Lower lobe of right lung (tissue), 2 donors: ENCODE results near the gene TBC1D32. TPM values are rescaled to one million over a fixed set of nuclear protein-coding genes. Genes with fewer than 3 reads are reported as not detected.
"Not testable (repeated sequence)": the region's sequence is repeated elsewhere in the genome, so short reads cannot be mapped to it uniquely, and the experiment has no call there.

Experiments used
- ATAC-seq, 2 donors: fragments of 200-7000 bp; cut with Tn5 transposase; one replicate each; pipeline ENCODE4 v1.9.1; 2020 to 2022; ENCODE audit warnings: mild to moderate bottlenecking in 2 of 2, moderate library complexity in 2 of 2
- DNase-seq: peaks from one replicate; pipeline ENCODE4 v3.0.0-alpha.2; 2020
- H3K27ac ChIP-seq: fragments of 200-600 bp; one replicate; pipeline ENCODE4 v1.8.0; 2022
- H3K27me3 ChIP-seq: fragments of 200-600 bp; one replicate; pipeline ENCODE4 v1.8.0; 2022; ENCODE audit warnings: low read depth
- H3K36me3 ChIP-seq: fragments of 200-600 bp; one replicate; pipeline ENCODE4 v1.8.0; 2022; ENCODE audit warnings: mild to moderate bottlenecking
- H3K4me1 ChIP-seq: fragments of 200-600 bp; one replicate; pipeline ENCODE4 v1.8.0; 2022
- H3K4me3 ChIP-seq: fragments of 200-600 bp; one replicate; pipeline ENCODE4 v1.8.0; 2022; ENCODE audit warnings: mild to moderate bottlenecking
- H3K9me3 ChIP-seq: fragments of 200-600 bp; one replicate; pipeline ENCODE4 v1.8.0; 2022
- intact Hi-C: fragments of 100-400 bp; cut with DNase I; formaldehyde crosslinking; loops from one replicate; pipeline ENCODE4 v1.11.0; 2022
- total RNA-seq: library from RNA; stranded (reverse); fragmentation: NEBNext Ultra II Directional; extraction: Animal tissue kit (Norgen Biotek cat#: 25700); gene quantifications from one replicate; pipeline ENCODE4 v1.2.1, GENCODE V29; 2021
- TF ChIP-seq, protein P1 (sequence below): fragments of 200-600 bp; IDR thresholded peaks from one replicate; pipeline ENCODE4 v1.8.0; 2022; ENCODE audit warnings: antibody characterized with exemption, mild to moderate bottlenecking
- donor health status: DM: no; HTN: yes; CAD: no; lungs with severe emphysema.

The TBC1D32 gene
- total RNA-seq, 1 donor from 2014 or later = 5.0 TPM

DNA sequence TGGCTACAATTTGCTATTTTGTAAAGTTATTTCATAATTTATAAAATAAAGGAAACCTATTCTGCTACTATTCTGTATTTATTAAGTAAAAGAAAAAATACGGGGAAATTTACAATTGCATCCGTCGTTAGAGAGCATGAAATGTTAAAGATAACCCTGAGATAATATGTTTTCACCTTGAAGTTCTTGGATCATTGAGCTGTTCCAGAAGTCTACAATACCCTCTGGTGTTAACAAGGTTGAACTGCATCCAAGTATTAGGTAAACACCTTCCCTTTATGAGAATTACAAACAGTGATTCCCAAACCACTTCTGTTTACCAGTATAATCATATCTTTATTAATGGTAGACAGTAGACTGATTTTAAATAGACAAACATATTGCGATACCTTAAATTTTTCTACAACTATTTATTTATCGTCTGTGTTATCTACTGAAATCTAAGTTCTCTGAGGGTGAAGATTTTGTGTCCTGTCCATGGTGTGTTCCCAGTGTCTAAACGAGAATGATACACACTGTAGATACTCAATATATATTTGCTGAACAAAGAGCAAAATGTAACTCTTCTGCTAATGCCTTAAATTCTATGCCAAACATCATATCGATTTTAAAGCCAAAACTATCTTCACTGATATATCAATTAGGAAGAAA, 28.2 kb downstream of the TBC1D32 start:
- H3K9me3 ChIP-seq = no peaks in the 10 kb centered on the region
- H3K27me3 ChIP-seq = no peaks in the 10 kb centered on the region
- DNase-seq = no peak
- H3K27ac ChIP-seq = no peak overlapping the region
- H3K4me1 ChIP-seq = no peaks in the 10 kb centered on the region
- intact Hi-C loops = no loop called here
- TF ChIP-seq, protein P1, sequence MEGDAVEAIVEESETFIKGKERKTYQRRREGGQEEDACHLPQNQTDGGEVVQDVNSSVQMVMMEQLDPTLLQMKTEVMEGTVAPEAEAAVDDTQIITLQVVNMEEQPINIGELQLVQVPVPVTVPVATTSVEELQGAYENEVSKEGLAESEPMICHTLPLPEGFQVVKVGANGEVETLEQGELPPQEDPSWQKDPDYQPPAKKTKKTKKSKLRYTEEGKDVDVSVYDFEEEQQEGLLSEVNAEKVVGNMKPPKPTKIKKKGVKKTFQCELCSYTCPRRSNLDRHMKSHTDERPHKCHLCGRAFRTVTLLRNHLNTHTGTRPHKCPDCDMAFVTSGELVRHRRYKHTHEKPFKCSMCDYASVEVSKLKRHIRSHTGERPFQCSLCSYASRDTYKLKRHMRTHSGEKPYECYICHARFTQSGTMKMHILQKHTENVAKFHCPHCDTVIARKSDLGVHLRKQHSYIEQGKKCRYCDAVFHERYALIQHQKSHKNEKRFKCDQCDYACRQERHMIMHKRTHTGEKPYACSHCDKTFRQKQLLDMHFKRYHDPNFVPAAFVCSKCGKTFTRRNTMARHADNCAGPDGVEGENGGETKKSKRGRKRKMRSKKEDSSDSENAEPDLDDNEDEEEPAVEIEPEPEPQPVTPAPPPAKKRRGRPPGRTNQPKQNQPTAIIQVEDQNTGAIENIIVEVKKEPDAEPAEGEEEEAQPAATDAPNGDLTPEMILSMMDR = peak; percentile 42
- ATAC-seq = peak in 1 of 2 donors; percentile 41
- no peaks in the 10 kb centered on the region for H3K36me3 ChIP-seq
- no peak overlapping the region for H3K4me3 ChIP-seq

DNA sequence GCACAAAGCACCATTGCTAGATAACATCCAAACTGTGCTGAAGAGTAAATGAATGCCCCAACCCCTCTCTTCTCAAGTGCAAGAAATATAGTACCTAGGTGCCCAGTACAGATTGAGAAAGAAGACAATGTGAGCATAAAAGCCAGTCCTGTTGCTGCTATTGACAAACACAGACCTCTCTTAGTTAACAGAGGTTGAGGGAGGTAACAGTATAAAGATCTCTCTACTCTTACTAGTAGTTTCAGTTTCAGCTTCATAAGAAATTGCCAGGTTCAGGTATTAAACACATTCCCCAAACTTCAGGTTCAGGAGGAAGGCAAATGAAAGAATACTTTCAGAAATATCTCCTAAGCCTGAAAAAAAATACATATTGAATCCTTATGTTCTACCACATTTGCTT, 31.4 kb downstream of the TBC1D32 start:
- no peak for ATAC-seq
- H3K4me1 ChIP-seq = no peaks in the 10 kb centered on the region
- no peaks in the 10 kb centered on the region for H3K9me3 ChIP-seq
- no peaks in the 10 kb centered on the region for H3K27me3 ChIP-seq
- no peak overlapping the region for H3K27ac ChIP-seq
- no peak overlapping the region for H3K4me3 ChIP-seq
- TF ChIP-seq, protein P1 = no peak
- no peak for DNase-seq
- intact Hi-C loops = no loop called here
- H3K36me3 ChIP-seq = no peaks in the 10 kb centered on the region

DNA sequence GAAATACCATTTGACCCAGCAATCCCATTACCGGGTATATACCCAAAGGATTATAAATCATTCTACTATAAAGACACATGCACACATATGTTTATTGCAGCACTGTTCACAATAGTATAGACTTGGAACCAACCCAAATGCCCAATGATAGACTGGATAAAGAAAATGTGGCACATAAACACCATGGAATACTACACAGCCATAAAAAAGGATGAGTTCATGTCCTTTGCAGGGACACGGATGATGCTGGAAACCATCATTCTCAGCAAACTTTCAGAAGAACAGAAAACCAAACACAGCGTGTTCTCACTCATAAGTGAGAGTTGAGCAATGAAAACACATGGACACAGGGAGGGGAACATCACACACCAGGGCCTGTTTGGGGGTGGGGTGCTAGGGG, 33.1 kb downstream of the TBC1D32 start:
- H3K36me3 ChIP-seq, intact Hi-C loops, H3K27me3 ChIP-seq, H3K4me1 ChIP-seq, DNase-seq, H3K9me3 ChIP-seq, H3K4me3 ChIP-seq, H3K27ac ChIP-seq, ATAC-seq: not testable (repeated sequence)

DNA sequence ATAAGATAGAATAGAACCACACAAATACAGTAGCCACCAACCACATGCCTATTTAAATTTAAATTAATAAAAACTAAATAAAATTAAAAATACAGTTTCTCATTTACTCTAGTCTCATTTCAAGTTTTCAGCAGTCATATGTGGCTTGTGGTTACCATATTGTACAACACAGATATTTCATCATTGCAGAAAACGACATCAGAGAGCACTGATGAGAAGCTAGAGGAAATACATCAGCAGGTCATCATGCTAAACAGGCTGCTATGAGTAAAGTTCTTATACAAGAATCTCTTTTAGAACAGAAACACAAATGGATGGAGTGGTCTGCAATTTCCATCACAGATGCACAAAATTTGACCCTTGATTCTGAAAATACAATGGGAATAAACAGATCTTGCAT, 36.6 kb downstream of the TBC1D32 start:
- H3K4me1 ChIP-seq = no peaks in the 10 kb centered on the region
- no peak overlapping the region for H3K27ac ChIP-seq
- intact Hi-C loops = no loop called here
- ATAC-seq = no peak
- H3K4me3 ChIP-seq = no peak overlapping the region
- no peaks in the 10 kb centered on the region for H3K27me3 ChIP-seq
- no peaks in the 10 kb centered on the region for H3K9me3 ChIP-seq
- no peak for DNase-seq
- TF ChIP-seq, protein P1 = no peak
- H3K36me3 ChIP-seq = no peaks in the 10 kb centered on the region

DNA sequence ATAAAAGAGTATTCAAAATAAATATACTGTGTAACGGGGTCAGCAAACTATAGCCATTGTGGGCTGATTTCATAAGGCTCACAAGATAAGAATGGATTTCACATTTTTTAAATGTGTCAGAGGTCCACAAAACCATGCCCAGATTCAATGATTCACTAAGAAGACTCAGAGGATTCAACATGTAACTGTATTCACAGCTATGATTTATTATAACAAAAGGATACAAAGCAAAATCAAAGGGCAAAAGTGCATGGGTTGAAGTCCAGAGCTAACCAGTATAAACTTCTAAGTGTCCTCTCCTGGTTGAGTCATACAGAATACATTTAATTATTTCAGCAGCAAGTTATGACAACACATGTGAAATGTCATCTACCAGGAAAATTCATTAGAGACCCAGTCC, 49.2 kb downstream of the TBC1D32 start:
- no peak for ATAC-seq
- DNase-seq = no peak

DNA sequence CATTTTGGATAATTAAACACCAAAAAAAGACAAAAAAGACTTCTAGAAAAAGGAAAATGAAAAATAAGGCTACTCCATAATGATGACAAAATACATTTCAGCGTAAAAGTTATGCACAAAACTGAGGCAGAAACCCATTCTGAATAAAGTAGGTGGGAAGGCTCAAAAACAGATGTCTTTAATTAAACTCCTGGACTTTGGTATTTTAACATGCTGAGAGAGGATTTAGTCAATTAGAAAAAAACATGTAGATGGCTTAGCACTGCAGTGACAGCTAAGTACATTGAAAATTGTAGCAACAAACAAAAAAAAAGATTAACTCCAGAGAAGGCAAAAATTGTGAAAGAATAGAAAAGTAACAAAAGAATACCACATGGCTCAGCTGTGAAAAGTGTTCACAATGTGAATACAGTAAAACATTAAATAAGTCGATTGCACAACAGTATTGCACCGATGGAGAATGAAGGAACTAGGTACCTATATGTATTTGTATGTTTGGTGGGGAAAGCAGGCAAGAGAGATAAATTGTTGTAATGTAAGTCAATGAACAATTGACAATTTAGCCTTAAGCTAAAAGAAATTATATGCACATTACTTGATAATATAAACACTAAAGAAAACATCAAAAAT, 59.5 kb downstream of the TBC1D32 start:
- intact Hi-C loops = no loop called here
- Histone ChIP-seq H3K4me3 (no peak overlapping the region), H3K27ac (no peak overlapping the region), H3K4me1 (no peaks in the 10 kb centered on the region), H3K36me3 (no peaks in the 10 kb centered on the region), H3K27me3 (no peaks in the 10 kb centered on the region), H3K9me3 (no peaks in the 10 kb centered on the region)
- TF ChIP-seq, protein P1 = no peak
- DNase-seq (no peak), ATAC-seq (no peak)

More for the DNA sequence above, 49.2 kb downstream of the TBC1D32 start:
- Histone ChIP-seq H3K4me1 (no peaks in the 10 kb centered on the region), H3K4me3 (no peak overlapping the region), H3K27ac (no peak overlapping the region), H3K9me3 (no peaks in the 10 kb centered on the region), H3K36me3 (no peaks in the 10 kb centered on the region), H3K27me3 (no peaks in the 10 kb centered on the region)
- TF ChIP-seq, protein P1 = no peak
- intact Hi-C loops = no loop called here
